ENCODE data around the gene ATP1A2.

The ATP1A2 gene

GRCh38 chr1:160093624-160094290, 21.8 kb upstream of the ATP1A2 start:
- TF ChIP-seq, protein P1, sequence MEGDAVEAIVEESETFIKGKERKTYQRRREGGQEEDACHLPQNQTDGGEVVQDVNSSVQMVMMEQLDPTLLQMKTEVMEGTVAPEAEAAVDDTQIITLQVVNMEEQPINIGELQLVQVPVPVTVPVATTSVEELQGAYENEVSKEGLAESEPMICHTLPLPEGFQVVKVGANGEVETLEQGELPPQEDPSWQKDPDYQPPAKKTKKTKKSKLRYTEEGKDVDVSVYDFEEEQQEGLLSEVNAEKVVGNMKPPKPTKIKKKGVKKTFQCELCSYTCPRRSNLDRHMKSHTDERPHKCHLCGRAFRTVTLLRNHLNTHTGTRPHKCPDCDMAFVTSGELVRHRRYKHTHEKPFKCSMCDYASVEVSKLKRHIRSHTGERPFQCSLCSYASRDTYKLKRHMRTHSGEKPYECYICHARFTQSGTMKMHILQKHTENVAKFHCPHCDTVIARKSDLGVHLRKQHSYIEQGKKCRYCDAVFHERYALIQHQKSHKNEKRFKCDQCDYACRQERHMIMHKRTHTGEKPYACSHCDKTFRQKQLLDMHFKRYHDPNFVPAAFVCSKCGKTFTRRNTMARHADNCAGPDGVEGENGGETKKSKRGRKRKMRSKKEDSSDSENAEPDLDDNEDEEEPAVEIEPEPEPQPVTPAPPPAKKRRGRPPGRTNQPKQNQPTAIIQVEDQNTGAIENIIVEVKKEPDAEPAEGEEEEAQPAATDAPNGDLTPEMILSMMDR (IDR thresholded peaks at IDR 0.05; ENCODE audit: insufficient read depth, low read length, missing control alignments): no peak
- DNase-seq (ENCODE audit: low read depth, low spot score): no peak
- ChIA-PET CTCF (interaction anchor here (0.6 to 6.8 kb wide), 8 partner anchors 7 to 158 kb away, joined by 3 to 100 read pairs (median 4); no protein-coding TSS in a partner anchor), POLR2A (no interaction called here)
- H3K4me3 ChIP-seq (ENCODE audit: low read depth, low read length): no peak overlapping the region

DNA sequence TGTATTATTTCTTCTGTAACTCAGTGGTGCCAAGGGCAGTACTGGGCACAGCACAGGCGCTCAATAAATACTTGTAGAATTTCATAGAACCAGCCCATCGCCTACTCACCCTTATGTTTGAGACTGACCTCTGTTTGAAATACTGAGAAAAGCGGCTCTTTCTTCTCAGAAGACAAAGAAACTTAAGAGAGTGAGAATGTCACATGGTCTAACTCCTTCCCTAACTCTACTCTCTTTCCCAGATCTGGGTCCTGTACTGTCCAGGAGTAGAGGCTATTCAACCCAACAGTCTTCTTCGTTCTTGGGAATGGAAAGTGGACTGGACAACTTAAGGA, 21.3 kb upstream of the ATP1A2 start:
- H3K4me3 ChIP-seq (ENCODE audit: low read depth, low read length): no peak overlapping the region
- CTCF ChIA-PET: interaction anchor here (0.9 to 6.8 kb wide), 6 partner anchors 8 to 195 kb away, joined by 3 to 100 read pairs (median 5); no protein-coding TSS in a partner anchor
- POLR2A ChIA-PET: no interaction called here
- DNase-seq (ENCODE audit: low read depth, low spot score): no peak
- TF ChIP-seq, protein P1 (IDR thresholded peaks at IDR 0.05; ENCODE audit: insufficient read depth, low read length, missing control alignments): no peak

- CTCF ChIA-PET: interaction anchor here (1.1 to 6.8 kb wide), 4 partner anchors 8 to 197 kb away, joined by 3 to 100 read pairs (median 10); no protein-coding TSS in a partner anchor
- TF ChIP-seq, protein P1 (IDR thresholded peaks at IDR 0.05; ENCODE audit: insufficient read depth, low read length, missing control alignments): no peak
- H3K4me3 ChIP-seq (ENCODE audit: low read depth, low read length): no peak overlapping the region
- no peak for DNase-seq (ENCODE audit: low read depth, low spot score)
- POLR2A ChIA-PET: no interaction called here
Observed at GRCh38 chr1:160094806-160095205, 20.8 kb upstream of the ATP1A2 start.

- TF ChIP-seq, protein P1 (IDR thresholded peaks at IDR 0.05; ENCODE audit: insufficient read depth, low read length, missing control alignments): no peak
- ChIA-PET POLR2A (no interaction called here), CTCF (interaction anchor here (0.6 to 6.8 kb wide), 8 partner anchors 9 to 281 kb away, joined by 3 to 100 read pairs (median 8); partner anchors contain the start of gene KCNJ9)
- H3K4me3 ChIP-seq (ENCODE audit: low read depth, low read length): no peak overlapping the region
- DNase-seq (ENCODE audit: low read depth, low spot score): no peak
Observed at GRCh38 chr1:160095382-160096105, 20.0 kb upstream of the ATP1A2 start.

DNA sequence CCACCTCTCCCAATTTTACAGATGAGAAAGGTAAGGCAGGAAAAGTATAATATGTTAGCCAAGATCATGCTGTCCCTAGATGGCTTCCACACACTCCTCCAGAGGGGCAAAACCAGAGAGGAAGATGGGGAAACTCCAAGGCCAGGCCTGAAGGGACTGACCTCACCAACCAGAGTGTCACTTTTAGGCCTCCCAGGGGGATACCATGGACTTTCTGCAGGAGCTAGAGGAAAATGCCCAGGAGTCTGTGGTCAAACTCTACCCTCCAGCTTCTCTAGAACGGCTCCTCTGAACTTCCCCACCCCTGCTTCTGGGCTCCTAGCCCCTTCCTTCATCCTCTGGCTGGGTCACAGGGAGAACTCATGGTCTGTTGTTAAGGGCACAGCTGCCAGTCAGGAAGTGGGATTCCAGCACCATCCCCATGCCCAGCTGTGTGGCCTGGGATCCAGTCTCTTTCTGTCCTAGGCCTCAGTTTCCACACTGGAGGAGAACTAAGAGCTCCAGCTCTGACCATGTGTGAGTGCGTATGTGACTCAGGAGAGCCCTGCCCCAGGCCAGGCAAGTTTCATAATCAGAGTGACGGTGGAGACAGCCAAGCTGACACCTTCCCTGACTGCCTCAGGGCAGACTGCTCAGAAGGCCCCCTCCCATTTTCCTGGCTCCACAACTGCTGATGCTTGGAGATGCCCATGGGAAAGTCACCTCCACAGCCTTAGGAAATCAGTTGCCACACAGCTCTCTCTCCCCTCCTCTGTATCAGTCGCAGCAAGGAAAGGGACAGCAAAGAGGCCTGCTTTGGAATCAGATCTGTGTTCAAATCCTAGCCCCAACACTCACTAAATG, 19.1 kb upstream of the ATP1A2 start:
- POLR2A ChIA-PET: interaction anchor here (0.6 kb wide), 1 partner anchor 125 kb away, joined by 4 read pairs; no protein-coding TSS in a partner anchor
- no peak for DNase-seq (ENCODE audit: low read depth, low spot score)
- no peak overlapping the region for H3K4me3 ChIP-seq (ENCODE audit: low read depth, low read length)
- TF ChIP-seq, protein P1 (IDR thresholded peaks at IDR 0.05; ENCODE audit: insufficient read depth, low read length, missing control alignments): no peak
- CTCF ChIA-PET: interaction anchor here (0.6 to 6.8 kb wide), 12 partner anchors 9 to 280 kb away, joined by 3 to 100 read pairs (median 5); partner anchors contain the start of gene KCNJ9

All from AG04449 (cell line).